H1 (cell line): ENCODE data around the gene UBQLN3. TPM values are rescaled to one million over a fixed set of nuclear protein-coding genes. Genes with fewer than 3 reads are reported as not detected.

Source experiments
- CTCF ChIA-PET: fragments of 300-600 bp; sonication (Branson Sonifier 250); formaldehyde crosslinking; loops from one replicate; lab custom pipeline; 2021; ENCODE audit not compliant: partially characterized antibody; lab: Charles Lee
- POLR2A ChIA-PET: fragments of 300-600 bp; sonication (Branson Sonifier 250); formaldehyde crosslinking; loops from one replicate; lab custom pipeline; 2021; ENCODE audit warnings: inconsistent platforms; ENCODE audit not compliant: partially characterized antibody; lab: Charles Lee
- DNase-seq, 2 experiments: peaks; one replicate each; pipeline versions ENCODE4 v3.0.0 to v3.0.0-alpha.2; 2010 to 2022; ENCODE audit warnings: low spot score in 2 of 2, low read depth in 1 of 2, mixed read lengths in 1 of 2
- FAIRE-seq: peaks from 2 replicates; lab custom pipeline; 2011; peaks lifted over from hg19 to GRCh38; lab: Jason Lieb, UNC
- H2AFZ ChIP-seq: 2 replicates; pipeline ENCODE4 v1.8.1; 2012; ENCODE audit warnings: low read length, inconsistent platforms
- H2AK5ac ChIP-seq: 2 replicates; pipeline ENCODE4 v1.6.1; 2013; ENCODE audit warnings: low read depth, low read length
- H2BK120ac ChIP-seq: replicated peaks from 2 replicates; pipeline ENCODE3; 2013; ENCODE audit warnings: low read depth, low read length, inconsistent platforms
- H2BK12ac ChIP-seq: 2 replicates; pipeline ENCODE4 v1.6.1; 2013; ENCODE audit warnings: low read depth, low read length
- H2BK15ac ChIP-seq: 2 replicates; pipeline ENCODE4 v1.6.1; 2013; ENCODE audit warnings: low read length
- H2BK20ac ChIP-seq: 2 replicates; pipeline ENCODE4 v1.6.1; 2013; ENCODE audit warnings: low read length
- H2BK5ac ChIP-seq: 2 replicates; pipeline ENCODE4 v1.6.1; 2013; ENCODE audit warnings: low read depth, low read length
- H3K14ac ChIP-seq: 2 replicates; pipeline ENCODE4 v1.6.1; 2013; ENCODE audit warnings: inconsistent platforms; ENCODE audit not compliant: insufficient read length
- H3K18ac ChIP-seq: 2 replicates; pipeline ENCODE4 v1.6.1; 2013; ENCODE audit warnings: low read length; ENCODE audit errors: extremely low read depth
- H3K23ac ChIP-seq: 2 replicates; pipeline ENCODE4 v1.6.1; 2013; ENCODE audit warnings: inconsistent platforms; ENCODE audit not compliant: insufficient read length
- H3K23me2 ChIP-seq: 2 replicates; pipeline ENCODE4 v1.6.1; 2013; ENCODE audit warnings: low read depth, low read length
- H3K27ac ChIP-seq: 2 replicates; pipeline ENCODE4 v1.6.1; 2011; ENCODE audit warnings: low read depth, low read length, inconsistent platforms
- H3K27me3 ChIP-seq, 4 experiments: replicated peaks in 1 of 4; 1 replicate in 1 of 4; 2 replicates in 3 of 4; pipeline versions ENCODE4 v1.6.1 to v1.8.1; 2011 to 2013; ENCODE audit warnings: low read length in 3 of 4, mild to moderate bottlenecking in 3 of 4, inconsistent platforms in 2 of 4, mixed read lengths in 2 of 4, moderate library complexity in 1 of 4; ENCODE audit not compliant: control insufficient read depth in 3 of 4, insufficient read depth in 3 of 4; ENCODE audit errors: extremely low read depth in 1 of 4
- H3K36me3 ChIP-seq, 4 experiments: 2 replicates each; pipeline versions ENCODE4 v1.6.1 to v1.8.1; 2011 to 2013; ENCODE audit warnings: mild to moderate bottlenecking in 4 of 4, low read length in 3 of 4, moderate library complexity in 2 of 4, control low read depth in 1 of 4, inconsistent platforms in 1 of 4; ENCODE audit not compliant: insufficient read depth in 4 of 4, control insufficient read depth in 2 of 4
- H3K4ac ChIP-seq: replicated peaks from 2 replicates; pipeline ENCODE3; 2013; ENCODE audit warnings: low read length, low read depth, mixed read lengths, inconsistent platforms; ENCODE audit not compliant: insufficient read length
- H3K4me1 ChIP-seq, 4 experiments: replicated peaks in 1 of 4; 1 replicate in 1 of 4; 2 replicates in 3 of 4; pipeline versions ENCODE4 v1.6.1 to v1.8.1; 2011 to 2013; ENCODE audit warnings: low read length in 3 of 4, inconsistent platforms in 2 of 4, mixed read lengths in 1 of 4; ENCODE audit not compliant: insufficient read depth in 4 of 4, control insufficient read depth in 3 of 4
- H3K4me2 ChIP-seq, 2 experiments: 2 replicates each; pipeline versions ENCODE4 v1.6.1 to v1.8.1; 2011 to 2013; ENCODE audit warnings: low read depth in 2 of 2, low read length in 2 of 2, control low read depth in 1 of 2, inconsistent platforms in 1 of 2, mild to moderate bottlenecking in 1 of 2; ENCODE audit not compliant: insufficient read depth in 1 of 2
- H3K4me3 ChIP-seq, 4 experiments: fragments of 200-600, 300-600 bp in 1 of 4; sonication (generic), shearing (Covaris generic), sonication (Bioruptor Twin) in 1 of 4; 2 replicates each; pipeline versions ENCODE4 v1.5.1 to v1.8.1; 2011 to 2016; ENCODE audit warnings: low read length in 4 of 4, low read depth in 3 of 4, control low read depth in 2 of 4, inconsistent platforms in 2 of 4, mild to moderate bottlenecking in 2 of 4, mixed read lengths in 1 of 4, moderate library complexity in 1 of 4; ENCODE audit not compliant: insufficient read depth in 2 of 4; ENCODE audit errors: extremely low read depth in 1 of 4
- H3K56ac ChIP-seq: replicated peaks from 2 replicates; pipeline ENCODE3; 2013; ENCODE audit warnings: low read depth, mild to moderate bottlenecking, mixed read lengths, low read length, inconsistent platforms; ENCODE audit not compliant: insufficient read length
- H3K79me1 ChIP-seq: 2 replicates; pipeline ENCODE4 v1.6.1; 2013; ENCODE audit warnings: low read depth, low read length, control low read depth
- H3K79me2 ChIP-seq, 2 experiments: 2 replicates each; pipeline versions ENCODE4 v1.6.1 to v1.8.1; 2012 to 2013; ENCODE audit warnings: low read length in 2 of 2, mild to moderate bottlenecking in 2 of 2, inconsistent platforms in 1 of 2; ENCODE audit not compliant: insufficient read depth in 2 of 2, control insufficient read depth in 1 of 2
- H3K9ac ChIP-seq, 4 experiments: replicated peaks in 1 of 4; 1 replicate in 1 of 4; 2 replicates in 3 of 4; pipeline versions ENCODE4 v1.6.1 to v1.8.1; 2011 to 2013; ENCODE audit warnings: low read depth in 3 of 4, low read length in 3 of 4, control low read depth in 2 of 4, mild to moderate bottlenecking in 2 of 4, moderate library complexity in 2 of 4, inconsistent platforms in 1 of 4; ENCODE audit errors: extremely low read depth in 1 of 4
- H3K9me3 ChIP-seq, 2 experiments: 2 replicates each; pipeline versions ENCODE4 v1.6.1 to v1.8.1; 2012 to 2013; ENCODE audit warnings: mild to moderate bottlenecking in 2 of 2, moderate library complexity in 2 of 2, control low read depth in 1 of 2, inconsistent platforms in 1 of 2, low read depth in 1 of 2, low read length in 1 of 2, mixed read lengths in 1 of 2; ENCODE audit not compliant: insufficient read depth in 2 of 2
- H4K20me1 ChIP-seq, 2 experiments: replicated peaks in 1 of 2; 2 replicates each; pipeline versions ENCODE3 to v1.8.1; 2011 to 2013; ENCODE audit warnings: inconsistent platforms in 2 of 2, low read length in 2 of 2, mild to moderate bottlenecking in 1 of 2; ENCODE audit not compliant: insufficient read depth in 2 of 2, control insufficient read depth in 1 of 2
- H4K5ac ChIP-seq: 2 replicates; pipeline ENCODE4 v1.6.1; 2013; ENCODE audit warnings: low read length, low read depth, mixed read lengths, inconsistent platforms; ENCODE audit not compliant: insufficient read length
- H4K8ac ChIP-seq: 2 replicates; pipeline ENCODE4 v1.8.0; 2013; ENCODE audit warnings: mild to moderate bottlenecking, moderate library complexity, low read length, inconsistent platforms; ENCODE audit not compliant: insufficient read depth; ENCODE audit errors: extremely low read depth
- H4K91ac ChIP-seq: replicated peaks from 2 replicates; pipeline ENCODE3; 2013; ENCODE audit warnings: low read length, mixed read lengths, inconsistent platforms; ENCODE audit not compliant: insufficient read length
- CBX5 ChIP-seq: fragments of 300-800, 300-1000 bp; sonication (generic); IDR thresholded peaks from 2 replicates; pipeline ENCODE4 v1.7.1; 2016; ENCODE audit warnings: antibody characterized with exemption, low read length, low read depth
- CBX8 ChIP-seq: fragments of 300-800, 300-1000 bp; sonication (generic); IDR thresholded peaks from 2 replicates; pipeline ENCODE4 v1.7.1; 2016; ENCODE audit warnings: low read depth, low read length, borderline replicate concordance
- E2F6 ChIP-seq: IDR thresholded peaks from 2 replicates; pipeline ENCODE4 v1.6.1; 2012; ENCODE audit warnings: inconsistent platforms
- FOSL1 ChIP-seq: IDR thresholded peaks from 2 replicates; pipeline ENCODE4 v1.6.1; 2011; ENCODE audit warnings: mild to moderate bottlenecking, low read depth, low read length, moderate library complexity; ENCODE audit not compliant: insufficient read depth
- GABPA ChIP-seq: IDR thresholded peaks from 2 replicates; pipeline ENCODE4 v1.6.1; 2011; ENCODE audit warnings: mild to moderate bottlenecking, low read length, moderate library complexity, borderline replicate concordance; ENCODE audit not compliant: insufficient read depth
- HDAC2 ChIP-seq, 2 experiments: fragments of 300-600 bp in 1 of 2; sonication (generic) in 1 of 2; IDR thresholded peaks; 2 replicates each; pipeline ENCODE4 v1.6.1; 2011 to 2012; ENCODE audit warnings: low read depth in 2 of 2, low read length in 2 of 2, mild to moderate bottlenecking in 2 of 2, moderate library complexity in 2 of 2, borderline replicate concordance in 1 of 2, inconsistent platforms in 1 of 2
- HDAC6 ChIP-seq: IDR thresholded peaks from one replicate; pipeline ENCODE4 v1.7.1; 2012; ENCODE audit warnings: low read depth, mild to moderate bottlenecking, inconsistent platforms, low read length, moderate library complexity
- JUND ChIP-seq: IDR thresholded peaks from 2 replicates; pipeline ENCODE4 v1.6.1; 2011; ENCODE audit warnings: mild to moderate bottlenecking, improper control_type of control experiment, low read length
- NANOG ChIP-seq: IDR thresholded peaks from 2 replicates; pipeline ENCODE4 v1.6.1; 2011; ENCODE audit warnings: low read length, low read depth, mild to moderate bottlenecking, inconsistent platforms; ENCODE audit not compliant: insufficient read depth, poor library complexity, severe bottlenecking
- PHF8 ChIP-seq: fragments of 200-600 bp; sonication (generic); conservative IDR thresholded peaks from 2 replicates; pipeline ENCODE4 v1.7.1; 2012; ENCODE audit warnings: low read depth, mild to moderate bottlenecking, inconsistent platforms, low read length, moderate library complexity
- POU5F1 ChIP-seq: IDR thresholded peaks from 2 replicates; pipeline ENCODE4 v1.6.1; 2011; ENCODE audit warnings: low read depth, mild to moderate bottlenecking, low read length, moderate library complexity
- RBBP5 ChIP-seq: IDR thresholded peaks from 2 replicates; pipeline ENCODE4 v1.7.1; 2012; ENCODE audit warnings: low read depth, mild to moderate bottlenecking, inconsistent platforms, low read length, moderate library complexity, borderline replicate concordance
- TAF7 ChIP-seq: optimal IDR thresholded peaks from 2 replicates; pipeline ENCODE3; 2011; ENCODE audit warnings: low read depth, mild to moderate bottlenecking, inconsistent platforms, low read length, moderate library complexity, borderline replicate concordance
- WGBS, 2 experiments: shearing (Covaris generic) in 1 of 2; methylation state at CpG; one replicate each; pipeline versions ENCODE4 v1.1.6 to v1.1.7; 2013 to 2015; ENCODE audit warnings: low lambda C conversion rate in 2 of 2, mixed read lengths in 2 of 2, inconsistent platforms in 1 of 2, low coverage in 1 of 2, missing lambda C conversion rate in 1 of 2; ENCODE audit not compliant: insufficient replicate concordance in 2 of 2, insufficient coverage in 1 of 2, insufficient read length in 1 of 2; ENCODE audit errors: extremely low coverage in 1 of 2, missing lambda C conversion rate in 1 of 2; 5-methylcytosine and 5-hydroxymethylcytosine counted together
- polyA plus RNA-seq, 7 experiments: library from polyadenylated mRNA; depleted of rRNA in 3 of 7; stranded (reverse) in 5 of 7; unstranded in 2 of 7; fragments of >200 nt in 5 of 7; fragments of 200-250 nt in 2 of 7; gene quantifications; 1 replicate in 5 of 7; 2 replicates in 1 of 7; 4 replicates in 1 of 7; pipeline versions ENCODE4 v1.2.1 to v1.2.3, GENCODE V29; 2011 to 2013; ENCODE audit warnings: missing spikeins in 2 of 7, mixed read lengths in 2 of 7
- total RNA-seq: library from RNA; stranded (reverse); fragmentation: NEBNext Ultra II Directional; extraction: Animal tissue kit (Norgen Biotek cat#: 25700); gene quantifications from 2 replicates; pipeline ENCODE4 v1.2.1, GENCODE V29; 2021

The UBQLN3 gene
- total and polyA plus RNA-seq, 2 of the 8 experiments (the other 6 are each of a cell fraction or from before 2014, with no cell fraction given): not detected

- WGBS, 2 experiments: 85% methylated on average over 2 of the region's 2 CpGs; no CpG with 5 or more reads in 1 of the 2 experiments
- CTCF ChIA-PET: interaction anchor here (0.7 to 3.0 kb wide), 4 partner anchors 8 to 342 kb away, joined by 3 to 21 read pairs (median 4); partner anchors contain the start of gene OR51I2
Measured at GRCh38 chr11:5467527-5467926, 42.2 kb downstream of the UBQLN3 start.

More at GRCh38 chr11:5467527-5467926, 42.2 kb downstream of the UBQLN3 start:
- no peak overlapping the region for H2AFZ ChIP-seq
- no peaks in the 10 kb centered on the region for H4K20me1 ChIP-seq
- H4K5ac ChIP-seq: no peak overlapping the region
- no peak overlapping the region for H3K4ac ChIP-seq
- no peak overlapping the region for H3K4me2 ChIP-seq
- H4K91ac ChIP-seq: no peak overlapping the region
- no peak overlapping the region for H4K8ac ChIP-seq
- no peak for FAIRE-seq
- no peaks in the 10 kb centered on the region for H3K27me3 ChIP-seq
- H2AK5ac ChIP-seq: no peak overlapping the region
- H3K18ac ChIP-seq: no peak overlapping the region
- no peaks in the 10 kb centered on the region for H3K36me3 ChIP-seq
- POLR2A ChIA-PET: no interaction called here
- no peak overlapping the region for H2BK12ac ChIP-seq
- no peak overlapping the region for H2BK15ac ChIP-seq
- H3K79me2 ChIP-seq: no peaks in the 10 kb centered on the region
- no peak overlapping the region for H2BK20ac ChIP-seq
- no peak overlapping the region for H3K56ac ChIP-seq
- no peak overlapping the region for H3K27ac ChIP-seq
- no peaks in the 10 kb centered on the region for H3K4me1 ChIP-seq
- no peaks in the 10 kb centered on the region for H3K79me1 ChIP-seq
- no peak overlapping the region for H3K9ac ChIP-seq
- no peaks in the 10 kb centered on the region for H3K9me3 ChIP-seq
- H3K23ac ChIP-seq: no peak overlapping the region
- H3K14ac ChIP-seq: no peak overlapping the region
- H3K23me2 ChIP-seq: no peaks in the 10 kb centered on the region
- TF ChIP-seq GABPA (no peak), PHF8 (no peak), JUND (no peak), TAF7 (no peak), RBBP5 (no peak), HDAC6 (no peak), HDAC2 (IDR thresholded peaks at IDR 0.05; ENCODE audit: borderline replicate concordance in 1 of 2, low read depth in 2 of 2, low read length in 2 of 2) (no peak), CBX8 (no peak), POU5F1 (no peak), CBX5 (no peak), FOSL1 (no peak), E2F6 (no peak), NANOG (no peak)
- TF ChIP-seq, all 59 proteins: peak for 0
- no peak overlapping the region for H2BK5ac ChIP-seq
- DNase-seq: no peak
- H2BK120ac ChIP-seq: no peak overlapping the region
- no peak overlapping the region for H3K4me3 ChIP-seq
